Right atrium auricular region (tissue), 2 donors: Measurements from ENCODE around the gene TEX51. TPM values are rescaled to one million over a fixed set of nuclear protein-coding genes. Genes with fewer than 3 reads are reported as not detected.

Source experiments
- DNase-seq: peaks from one replicate; pipeline ENCODE4 v3.0.0-alpha.2; 2019; ENCODE audit warnings: low spot score
- H3K27ac ChIP-seq, 2 donors: fragments of 200-600 bp; sonication (generic); 1 replicate in 1 of 2; 2 replicates in 1 of 2; pipeline ENCODE4 v1.5.1; 2016 to 2019
- H3K27me3 ChIP-seq, 2 donors: fragments of 200-600 bp; sonication (generic); one replicate each; pipeline versions ENCODE4 v1.5.1 to v1.6.0; 2017 to 2019
- H3K36me3 ChIP-seq: fragments of 200-600 bp; sonication (generic); one replicate; pipeline ENCODE4 v1.5.1; 2016
- H3K4me1 ChIP-seq, 2 donors: fragments of 200-600 bp; sonication (generic); one replicate each; pipeline versions ENCODE4 v1.5.1 to v1.6.0; 2017 to 2019
- H3K4me3 ChIP-seq, 2 donors: fragments of 200-600 bp; sonication (generic); 1 replicate in 1 of 2; 2 replicates in 1 of 2; pipeline ENCODE4 v1.5.1; 2017 to 2019; ENCODE audit warnings: mild to moderate bottlenecking in 1 of 2, moderate library complexity in 1 of 2
- H3K9me3 ChIP-seq, 2 donors: fragments of 200-600 bp; sonication (generic); one replicate each; pipeline ENCODE4 v1.5.1; 2019
- CTCF ChIP-seq, 2 donors: fragments of 200-600 bp; sonication (generic); IDR thresholded peaks; one replicate each; pipeline ENCODE4 v1.5.1; 2019; ENCODE audit warnings: antibody characterized with exemption in 2 of 2
- total RNA-seq, 2 donors: library from RNA; depleted of rRNA; stranded (reverse); fragments of >200 nt; gene quantifications; one replicate each; pipeline ENCODE4 v1.1.0, GENCODE V29; 2016

TEX51 gene
- total RNA-seq, 2 donors from 2014 or later: not detected

GRCh38 chr2:126852361-126852760, 46.3 kb upstream of the TEX51 start:
- H3K4me1 ChIP-seq: no peaks in the 10 kb centered on the region
- H3K27ac ChIP-seq: no peak overlapping the region
- no peaks in the 10 kb centered on the region for H3K9me3 ChIP-seq
- no peak overlapping the region for H3K4me3 ChIP-seq
- TF ChIP-seq CTCF (IDR thresholded peaks at IDR 0.05): no peak
- no peaks in the 10 kb centered on the region for H3K27me3 ChIP-seq
- no peaks in the 10 kb centered on the region for H3K36me3 ChIP-seq
- peak; percentile 23 for DNase-seq

- Histone ChIP-seq H3K27me3 (no peaks in the 10 kb centered on the region), H3K4me1 (no peaks in the 10 kb centered on the region), H3K9me3 (no peaks in the 10 kb centered on the region), H3K36me3 (no peaks in the 10 kb centered on the region), H3K27ac (no peak overlapping the region), H3K4me3 (no peak overlapping the region)
- TF ChIP-seq CTCF (IDR thresholded peaks at IDR 0.05): no peak
- peak; percentile 7 for DNase-seq
These were observed 43.1 kb upstream of the TEX51 start for GRCh38 chr2:126855606-126856005.

GRCh38 chr2:126856403-126856802, 42.3 kb upstream of the TEX51 start:
- no peak for TF ChIP-seq CTCF (IDR thresholded peaks at IDR 0.05)
- Histone ChIP-seq H3K27ac (no peak overlapping the region), H3K9me3 (no peaks in the 10 kb centered on the region), H3K4me3 (no peak overlapping the region), H3K4me1 (no peaks in the 10 kb centered on the region), H3K36me3 (no peaks in the 10 kb centered on the region), H3K27me3 (no peaks in the 10 kb centered on the region)
- DNase-seq: peak; percentile 13

GRCh38 chr2:126857502-126857901, 41.2 kb upstream of the TEX51 start:
- TF ChIP-seq CTCF (IDR thresholded peaks at IDR 0.05): no peak
- Histone ChIP-seq H3K27me3 (no peaks in the 10 kb centered on the region), H3K36me3 (no peaks in the 10 kb centered on the region), H3K4me1 (no peaks in the 10 kb centered on the region), H3K4me3 (no peak overlapping the region), H3K9me3 (no peaks in the 10 kb centered on the region), H3K27ac (no peak overlapping the region)
- no peak for DNase-seq

GRCh38 chr2:126858013-126858412, 40.7 kb upstream of the TEX51 start:
- H3K27me3 ChIP-seq: no peaks in the 10 kb centered on the region
- H3K27ac ChIP-seq: no peak overlapping the region
- no peaks in the 10 kb centered on the region for H3K4me1 ChIP-seq
- no peaks in the 10 kb centered on the region for H3K9me3 ChIP-seq
- no peaks in the 10 kb centered on the region for H3K36me3 ChIP-seq
- TF ChIP-seq CTCF (IDR thresholded peaks at IDR 0.05): no peak
- H3K4me3 ChIP-seq: no peak overlapping the region
- DNase-seq: no peak

GRCh38 chr2:126858436-126858835, 40.3 kb upstream of the TEX51 start:
- no peak for TF ChIP-seq CTCF (IDR thresholded peaks at IDR 0.05)
- Histone ChIP-seq H3K27me3 (no peaks in the 10 kb centered on the region), H3K27ac (no peak overlapping the region), H3K4me1 (no peaks in the 10 kb centered on the region), H3K36me3 (no peaks in the 10 kb centered on the region), H3K4me3 (no peak overlapping the region), H3K9me3 (no peaks in the 10 kb centered on the region)
- peak; percentile 40 for DNase-seq
